CD8-positive, alpha-beta memory T cell (primary cell): ENCODE measurements around the gene NDC80. TPM values are rescaled to one million over a fixed set of nuclear protein-coding genes. Genes with fewer than 3 reads are reported as not detected.
"Not testable (repeated sequence)": the region's sequence is repeated elsewhere in the genome, so short reads cannot be mapped to it uniquely, and the experiment has no call there.

Source experiments
- CTCF ChIA-PET: fragments of 350-600 bp; sonication (Branson Sonifier 250); formaldehyde crosslinking; loops from one replicate; lab custom pipeline; 2021; ENCODE audit warnings: antibody characterized with exemption; lab: Charles Lee
- POLR2A ChIA-PET: fragments of 350-600 bp; sonication (Branson Sonifier 250); formaldehyde crosslinking; loops from one replicate; lab custom pipeline; 2021; ENCODE audit warnings: antibody characterized with exemption; lab: Charles Lee
- DNase-seq, 5 donors: peaks; one replicate each; pipeline versions ENCODE4 v3.0.0 to v3.0.0-alpha.2; 2020 to 2022; ENCODE audit warnings: mixed read lengths in 1 of 5
- H3K27ac ChIP-seq: one replicate; pipeline ENCODE4 v1.7.0; 2013; ENCODE audit warnings: low read depth, mild to moderate bottlenecking, low read length, moderate library complexity
- H3K27me3 ChIP-seq: 2 replicates; pipeline ENCODE4 v1.7.0; 2013; ENCODE audit warnings: low read length, mild to moderate bottlenecking; ENCODE audit not compliant: insufficient read depth, poor library complexity, severe bottlenecking
- H3K36me3 ChIP-seq: 2 replicates; pipeline ENCODE4 v1.7.0; 2013; ENCODE audit warnings: mild to moderate bottlenecking, low read length, moderate library complexity; ENCODE audit not compliant: insufficient read depth
- H3K4me1 ChIP-seq: 2 replicates; pipeline ENCODE4 v1.7.0; 2013; ENCODE audit warnings: mild to moderate bottlenecking, low read length, moderate library complexity; ENCODE audit not compliant: insufficient read depth
- H3K4me3 ChIP-seq: 2 replicates; pipeline ENCODE4 v1.7.0; 2013; ENCODE audit warnings: mild to moderate bottlenecking, low read length
- H3K9me3 ChIP-seq: 2 replicates; pipeline ENCODE4 v1.7.0; 2013; ENCODE audit warnings: mild to moderate bottlenecking, low read length
- H3K27ac Mint-ChIP-seq, 8 donors: one replicate each; pipeline ENCODE4 v1.8.0; 2020 to 2021; ENCODE audit warnings: mixed read lengths in 8 of 8, mild to moderate bottlenecking in 6 of 8, inconsistent platforms in 3 of 8, moderate library complexity in 3 of 8
- H3K27me3 Mint-ChIP-seq, 2 donors: one replicate each; pipeline ENCODE4 v1.8.0; 2020 to 2021; ENCODE audit warnings: mixed read lengths in 2 of 2, mild to moderate bottlenecking in 1 of 2, moderate library complexity in 1 of 2
- H3K36me3 Mint-ChIP-seq, 3 donors: one replicate each; pipeline ENCODE4 v1.8.0; 2020 to 2021; ENCODE audit warnings: mixed read lengths in 3 of 3, inconsistent platforms in 1 of 3, mild to moderate bottlenecking in 1 of 3
- H3K4me1 Mint-ChIP-seq, 3 donors: one replicate each; pipeline ENCODE4 v1.8.0; 2020 to 2021; ENCODE audit warnings: mixed read lengths in 3 of 3, inconsistent platforms in 1 of 3, mild to moderate bottlenecking in 1 of 3
- H3K4me3 Mint-ChIP-seq, 7 donors: one replicate each; pipeline ENCODE4 v1.8.0; 2020 to 2021; ENCODE audit warnings: mixed read lengths in 7 of 7, mild to moderate bottlenecking in 6 of 7, moderate library complexity in 4 of 7, inconsistent platforms in 2 of 7
- H3K9me3 Mint-ChIP-seq, 5 donors: one replicate each; pipeline ENCODE4 v1.8.0; 2020 to 2022; ENCODE audit warnings: mixed read lengths in 5 of 5, mild to moderate bottlenecking in 3 of 5, moderate library complexity in 2 of 5, inconsistent platforms in 1 of 5
- polyA plus RNA-seq: library from polyadenylated mRNA; unstranded; fragments of 300-500 nt; fragmentation: Illumina TruSeq; gene quantifications from one replicate; pipeline ENCODE4 v1.2.3, GENCODE V29; 2021
- total RNA-seq, 2 experiments: library from RNA; stranded (reverse); gene quantifications; one replicate each; pipeline ENCODE4 v1.2.3, GENCODE V29; 2021

Gene NDC80
- total and polyA plus RNA-seq, 3 experiments from 2014 or later = 5.4 to 44.4 (median 41.6) TPM

GRCh38 chr18:2535419-2535910 lies 35.9 kb upstream of the NDC80 start:
- H3K27me3 Mint-ChIP-seq = no peaks in the 10 kb centered on the region
- H3K27ac Mint-ChIP-seq = peak overlapping the region in 3 of 8 donors; percentile 18 to 71 (median 52)
- H3K27ac ChIP-seq = no peak overlapping the region
- H3K27me3 ChIP-seq = no peaks in the 10 kb centered on the region
- H3K9me3 Mint-ChIP-seq = no peaks in the 10 kb centered on the region
- H3K4me3 Mint-ChIP-seq = no peak overlapping the region
- no peak overlapping the region for H3K4me3 ChIP-seq
- no peak for DNase-seq
- H3K4me1 Mint-ChIP-seq = no peaks in the 10 kb centered on the region
- ChIA-PET CTCF (no interaction called here), POLR2A (interaction anchor here (0.5 kb wide), 1 partner anchor 146 kb away, joined by 7 read pairs; no protein-coding TSS in a partner anchor)
- H3K4me1 ChIP-seq = no peaks in the 10 kb centered on the region
- peaks cover 14 to 65% (median 20%) of the 10 kb centered on the region in 3 donors for H3K36me3 Mint-ChIP-seq
- H3K9me3 ChIP-seq = no peaks in the 10 kb centered on the region
- peaks cover 4% of the 10 kb centered on the region for H3K36me3 ChIP-seq

GRCh38 chr18:2536063-2536462 lies 35.3 kb upstream of the NDC80 start:
- Histone ChIP-seq H3K27ac (no peak overlapping the region), H3K36me3 (peaks cover 4% of the 10 kb centered on the region), H3K27me3 (no peaks in the 10 kb centered on the region), H3K4me3 (no peak overlapping the region), H3K4me1 (no peaks in the 10 kb centered on the region), H3K9me3 (no peaks in the 10 kb centered on the region)
- Mint-ChIP-seq H3K27me3 (no peaks in the 10 kb centered on the region), H3K9me3 (no peaks in the 10 kb centered on the region), H3K4me3 (no peak overlapping the region), H3K36me3 (peaks cover 14 to 66% (median 17%) of the 10 kb centered on the region in 3 donors), H3K4me1 (no peaks in the 10 kb centered on the region), H3K27ac (peak overlapping the region in 1 of 8 donors; percentile 80)
- POLR2A ChIA-PET = interaction anchor here (0.5 kb wide), 1 partner anchor 146 kb away, joined by 7 read pairs; no protein-coding TSS in a partner anchor
- CTCF ChIA-PET = interaction anchor here (2.6 kb wide), 1 partner anchor 11 kb away, joined by 8 read pairs; no protein-coding TSS in a partner anchor
- DNase-seq = no peak

GRCh38 chr18:2536493-2536892 lies 34.9 kb upstream of the NDC80 start:
- no peak overlapping the region for H3K4me3 Mint-ChIP-seq
- H3K9me3 ChIP-seq = no peaks in the 10 kb centered on the region
- ChIA-PET POLR2A (no interaction called here), CTCF (interaction anchor here (2.6 kb wide), 1 partner anchor 11 kb away, joined by 8 read pairs; no protein-coding TSS in a partner anchor)
- peaks cover 4% of the 10 kb centered on the region for H3K36me3 ChIP-seq
- no peak overlapping the region for H3K27ac ChIP-seq
- peak overlapping the region in 1 of 8 donors; percentile 80 for H3K27ac Mint-ChIP-seq
- DNase-seq = no peak
- H3K36me3 Mint-ChIP-seq = peaks cover 14 to 67% (median 17%) of the 10 kb centered on the region in 3 donors
- H3K4me1 Mint-ChIP-seq = no peaks in the 10 kb centered on the region
- no peaks in the 10 kb centered on the region for H3K27me3 Mint-ChIP-seq
- no peak overlapping the region for H3K4me3 ChIP-seq
- no peaks in the 10 kb centered on the region for H3K4me1 ChIP-seq
- H3K9me3 Mint-ChIP-seq = no peaks in the 10 kb centered on the region
- no peaks in the 10 kb centered on the region for H3K27me3 ChIP-seq

- no peaks in the 10 kb centered on the region for H3K9me3 Mint-ChIP-seq
- H3K27ac Mint-ChIP-seq = no peak overlapping the region
- peaks cover 8 to 64% (median 13%) of the 10 kb centered on the region in 3 donors for H3K36me3 Mint-ChIP-seq
- H3K27me3 Mint-ChIP-seq = no peaks in the 10 kb centered on the region
- no peaks in the 10 kb centered on the region for H3K4me1 ChIP-seq
- no peaks in the 10 kb centered on the region for H3K27me3 ChIP-seq
- no peak for DNase-seq
- H3K4me1 Mint-ChIP-seq = peaks cover 2 to 6% (median 4%) of the 10 kb centered on the region in 3 donors
- H3K36me3 ChIP-seq = peaks cover 4% of the 10 kb centered on the region
- ChIA-PET POLR2A (no interaction called here), CTCF (interaction anchor here (1.1 to 2.6 kb wide), 2 partner anchors 10 to 433 kb away, joined by 3 to 8 read pairs; no protein-coding TSS in a partner anchor)
- H3K4me3 ChIP-seq = no peak overlapping the region
- no peak overlapping the region for H3K27ac ChIP-seq
- H3K9me3 ChIP-seq = no peaks in the 10 kb centered on the region
- H3K4me3 Mint-ChIP-seq = no peak overlapping the region
Observed at GRCh38 chr18:2537296-2537695, 34.1 kb upstream of the NDC80 start.

- H3K9me3 Mint-ChIP-seq = no peaks in the 10 kb centered on the region
- ChIA-PET POLR2A (no interaction called here), CTCF (interaction anchor here (2.6 kb wide), 1 partner anchor 9 kb away, joined by 8 read pairs; no protein-coding TSS in a partner anchor)
- H3K27ac ChIP-seq = no peak overlapping the region
- no peaks in the 10 kb centered on the region for H3K9me3 ChIP-seq
- H3K27ac Mint-ChIP-seq = no peak overlapping the region
- H3K4me3 Mint-ChIP-seq = no peak overlapping the region
- peaks cover 2 to 6% (median 4%) of the 10 kb centered on the region in 3 donors for H3K4me1 Mint-ChIP-seq
- H3K4me1 ChIP-seq = no peaks in the 10 kb centered on the region
- H3K4me3 ChIP-seq = no peak overlapping the region
- no peaks in the 10 kb centered on the region for H3K27me3 Mint-ChIP-seq
- peaks cover 4% of the 10 kb centered on the region for H3K36me3 ChIP-seq
- peaks cover 0 to 58% (median 13%) of the 10 kb centered on the region in 3 donors for H3K36me3 Mint-ChIP-seq
- H3K27me3 ChIP-seq = no peaks in the 10 kb centered on the region
- no peak for DNase-seq
Observed at GRCh38 chr18:2538236-2538635, 33.1 kb upstream of the NDC80 start.

GRCh38 chr18:2538844-2539243 lies 32.5 kb upstream of the NDC80 start:
- Histone ChIP-seq H3K9me3 (no peaks in the 10 kb centered on the region), H3K27me3 (no peaks in the 10 kb centered on the region), H3K4me3 (no peak overlapping the region), H3K4me1 (no peaks in the 10 kb centered on the region), H3K27ac (no peak overlapping the region), H3K36me3 (peaks cover 4% of the 10 kb centered on the region)
- H3K36me3 Mint-ChIP-seq = peaks cover 0 to 61% (median 13%) of the 10 kb centered on the region in 3 donors
- no peaks in the 10 kb centered on the region for H3K9me3 Mint-ChIP-seq
- no peaks in the 10 kb centered on the region for H3K27me3 Mint-ChIP-seq
- H3K4me3 Mint-ChIP-seq = no peak overlapping the region
- H3K27ac Mint-ChIP-seq = peak overlapping the region in 1 of 8 donors; percentile 3
- ChIA-PET CTCF (interaction anchor here (2.6 kb wide), 1 partner anchor 9 kb away, joined by 8 read pairs; no protein-coding TSS in a partner anchor), POLR2A (no interaction called here)
- H3K4me1 Mint-ChIP-seq = peaks cover 2 to 6% (median 4%) of the 10 kb centered on the region in 3 donors
- DNase-seq = no peak

- no peaks in the 10 kb centered on the region for H3K27me3 ChIP-seq
- H3K27ac ChIP-seq = no peak overlapping the region
- peaks cover 4% of the 10 kb centered on the region for H3K36me3 ChIP-seq
- POLR2A ChIA-PET = no interaction called here
- Mint-ChIP-seq H3K4me3 (no peak overlapping the region), H3K36me3 (peaks cover 0 to 52% (median 3%) of the 10 kb centered on the region in 3 donors), H3K27me3 (no peaks in the 10 kb centered on the region), H3K4me1 (peaks cover 2 to 6% (median 4%) of the 10 kb centered on the region in 3 donors), H3K9me3 (no peaks in the 10 kb centered on the region), H3K27ac (no peak overlapping the region)
- no peaks in the 10 kb centered on the region for H3K9me3 ChIP-seq
- DNase-seq = no peak
- no peak overlapping the region for H3K4me3 ChIP-seq
- no peaks in the 10 kb centered on the region for H3K4me1 ChIP-seq
- CTCF ChIA-PET = interaction anchor here (1.8 kb wide), 2 partner anchors 204 to 435 kb away, joined by 6 to 8 read pairs; no protein-coding TSS in a partner anchor
Observed at GRCh38 chr18:2540575-2540974, 30.8 kb upstream of the NDC80 start.

- H3K27me3 Mint-ChIP-seq, H3K36me3 ChIP-seq, H3K4me3 ChIP-seq, H3K4me1 ChIP-seq, H3K9me3 Mint-ChIP-seq, H3K4me3 Mint-ChIP-seq, POLR2A ChIA-PET, H3K27ac Mint-ChIP-seq, H3K27ac ChIP-seq, H3K9me3 ChIP-seq, H3K27me3 ChIP-seq: not testable (repeated sequence)
- peak in 2 of 5 donors; percentile 21 for DNase-seq
- CTCF ChIA-PET = interaction anchor here (0.7 to 1.8 kb wide), 5 partner anchors 29 to 436 kb away, joined by 3 to 8 read pairs (median 5); partner anchors contain the start of genes METTL4 and NDC80
- peaks cover 0 to 55% (median 11%) of the 10 kb centered on the region in 3 donors for H3K36me3 Mint-ChIP-seq
- H3K4me1 Mint-ChIP-seq = peaks cover 4 to 13% (median 10%) of the 10 kb centered on the region in 3 donors
Observed at GRCh38 chr18:2541925-2542563, 29.3 kb upstream of the NDC80 start.
